ENCODE results near the gene POLA1.
A peak's percentile ranks its signal among the peaks of the same experiment; 100 is the strongest.

The POLA1 gene

DNA sequence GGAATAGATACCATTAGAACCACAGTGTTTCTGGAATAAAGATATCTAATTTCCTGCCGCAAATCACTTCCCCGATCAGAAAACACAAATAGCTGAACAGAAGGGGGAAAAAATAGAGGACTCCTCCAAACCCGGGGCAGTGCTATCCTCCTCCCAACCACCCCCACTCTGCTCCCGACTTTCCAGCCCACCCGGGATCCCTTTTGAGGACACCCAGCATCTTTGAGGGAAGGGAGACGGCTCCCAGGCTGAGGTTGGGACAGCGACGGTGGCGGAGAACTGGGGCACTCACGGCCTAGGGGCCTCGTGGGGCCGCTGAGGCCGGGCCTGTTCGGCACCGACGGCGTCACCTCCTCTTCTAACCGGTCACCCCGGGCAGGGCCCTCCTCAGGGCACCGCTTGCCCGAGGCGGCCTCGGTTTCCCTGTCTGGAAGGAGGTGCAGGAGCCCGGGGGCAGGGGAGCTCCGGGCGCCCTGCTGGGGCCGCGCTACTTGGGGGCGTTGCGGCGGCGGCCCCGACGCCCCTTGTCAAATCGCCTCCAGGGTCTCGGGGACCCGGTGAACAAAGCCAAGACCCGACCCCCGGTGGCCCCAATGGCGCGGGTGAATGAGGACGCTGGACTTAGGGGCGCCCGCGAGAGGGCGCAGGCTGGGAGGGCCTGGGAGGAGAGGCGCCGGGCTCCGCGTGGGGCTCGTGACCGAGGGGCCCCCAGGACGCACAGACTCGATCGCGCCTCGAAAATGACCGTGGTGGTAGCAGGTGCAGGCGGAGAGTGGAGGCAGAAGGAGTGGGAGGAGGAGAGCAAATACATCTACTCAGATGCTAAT, 329.0 kb downstream of the POLA1 start:
- Histone ChIP-seq H3K4me1 (ENCODE audit: control insufficient read depth, low read depth, low read length) (peaks cover 19% of the 10 kb centered on the region), H3K36me3 (ENCODE audit: control insufficient read depth, low read depth, low read length) (no peaks in the 10 kb centered on the region), H3K9me3 (ENCODE audit: control insufficient read depth, low read depth, low read length) (no peaks in the 10 kb centered on the region), H3K4me3 (ENCODE audit: low read length) (peak overlapping the region; percentile 33), H3K27me3 (ENCODE audit: control insufficient read depth, insufficient read depth, low read length) (peaks cover 82% of the 10 kb centered on the region), H3K27ac (ENCODE audit: low read length) (no peak overlapping the region), H3K9ac (ENCODE audit: low read length) (no peak overlapping the region)

DNA sequence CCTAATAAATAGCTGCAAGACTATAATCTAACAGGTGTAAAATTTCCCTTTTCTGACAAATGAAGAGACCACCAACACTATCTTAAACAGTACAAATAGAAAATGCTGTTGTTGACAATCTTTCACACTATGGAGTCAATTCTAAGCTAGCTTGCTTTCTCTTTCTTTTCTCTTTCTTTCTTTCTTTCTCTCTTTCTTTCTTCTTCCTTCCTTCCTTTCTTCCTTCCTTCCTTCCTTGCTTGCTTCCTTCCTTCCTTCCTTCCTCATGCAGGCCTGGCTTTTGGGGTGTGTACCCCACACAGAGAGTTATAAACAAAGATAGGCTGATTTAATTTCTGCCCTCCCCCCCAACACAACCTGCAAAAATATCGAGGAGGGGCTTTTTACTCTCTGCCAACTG, 330.2 kb downstream of the POLA1 start:
- H3K9ac ChIP-seq (ENCODE audit: low read length), result no peak overlapping the region
- no peaks in the 10 kb centered on the region for H3K36me3 ChIP-seq (ENCODE audit: control insufficient read depth, low read depth, low read length)
- H3K4me3 ChIP-seq (ENCODE audit: low read length), result no peak overlapping the region
- H3K27me3 ChIP-seq (ENCODE audit: control insufficient read depth, insufficient read depth, low read length), result peaks cover 70% of the 10 kb centered on the region
- H3K4me1 ChIP-seq (ENCODE audit: control insufficient read depth, low read depth, low read length), result peaks cover 16% of the 10 kb centered on the region
- no peaks in the 10 kb centered on the region for H3K9me3 ChIP-seq (ENCODE audit: control insufficient read depth, low read depth, low read length)
- no peak overlapping the region for H3K27ac ChIP-seq (ENCODE audit: low read length)

DNA sequence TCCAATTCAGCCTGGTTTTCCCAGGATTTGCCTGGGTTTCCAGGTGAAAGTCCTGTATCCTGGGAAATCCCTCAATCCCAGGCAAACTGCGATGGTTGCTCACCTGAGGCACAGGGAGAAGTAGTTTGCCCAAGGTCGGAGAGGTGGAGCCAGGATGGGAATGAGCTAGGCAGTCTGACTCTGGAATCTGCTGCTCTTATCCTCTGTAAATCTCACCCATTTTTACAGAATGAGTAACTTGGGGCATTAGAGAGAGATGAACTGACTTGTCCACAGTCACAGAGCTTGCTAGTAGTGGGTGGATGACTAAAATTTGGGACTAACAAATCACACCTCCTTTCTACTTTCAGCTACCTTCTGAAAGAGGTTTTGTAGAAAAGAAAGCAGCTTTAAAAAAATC, 331.9 kb downstream of the POLA1 start:
- H3K4me3 ChIP-seq (ENCODE audit: low read length), result no peak overlapping the region
- H3K27ac ChIP-seq (ENCODE audit: low read length), result no peak overlapping the region
- peaks cover 53% of the 10 kb centered on the region for H3K27me3 ChIP-seq (ENCODE audit: control insufficient read depth, insufficient read depth, low read length)
- peaks cover 7% of the 10 kb centered on the region for H3K4me1 ChIP-seq (ENCODE audit: control insufficient read depth, low read depth, low read length)
- H3K9me3 ChIP-seq (ENCODE audit: control insufficient read depth, low read depth, low read length), result no peaks in the 10 kb centered on the region
- H3K36me3 ChIP-seq (ENCODE audit: control insufficient read depth, low read depth, low read length), result no peaks in the 10 kb centered on the region
- H3K9ac ChIP-seq (ENCODE audit: low read length), result no peak overlapping the region

DNA sequence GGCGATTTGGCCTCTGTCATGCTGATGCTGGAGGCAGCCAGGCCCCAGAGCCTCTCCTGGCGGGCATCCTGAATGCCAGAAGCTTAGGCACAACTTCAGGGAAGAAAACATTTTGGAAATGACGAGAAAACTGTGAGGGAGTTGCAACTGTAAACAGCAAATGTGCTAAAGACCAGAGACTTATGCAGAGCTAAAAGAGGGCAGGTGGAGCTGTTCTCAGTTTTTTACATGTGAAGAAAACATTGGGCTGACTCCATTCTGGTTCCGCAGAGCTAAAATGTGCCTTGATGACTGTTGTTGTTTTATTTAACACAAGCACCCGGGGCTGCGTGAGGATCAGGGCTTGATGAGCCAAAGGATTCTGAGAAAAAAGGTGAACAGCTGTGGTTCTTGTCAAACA, 332.9 kb downstream of the POLA1 start:
- Histone ChIP-seq H3K27me3 (ENCODE audit: control insufficient read depth, insufficient read depth, low read length) (peaks cover 43% of the 10 kb centered on the region), H3K9ac (ENCODE audit: low read length) (no peak overlapping the region), H3K27ac (ENCODE audit: low read length) (no peak overlapping the region), H3K4me1 (ENCODE audit: control insufficient read depth, low read depth, low read length) (peaks cover 4% of the 10 kb centered on the region), H3K36me3 (ENCODE audit: control insufficient read depth, low read depth, low read length) (no peaks in the 10 kb centered on the region), H3K4me3 (ENCODE audit: low read length) (no peak overlapping the region), H3K9me3 (ENCODE audit: control insufficient read depth, low read depth, low read length) (no peaks in the 10 kb centered on the region)

DNA sequence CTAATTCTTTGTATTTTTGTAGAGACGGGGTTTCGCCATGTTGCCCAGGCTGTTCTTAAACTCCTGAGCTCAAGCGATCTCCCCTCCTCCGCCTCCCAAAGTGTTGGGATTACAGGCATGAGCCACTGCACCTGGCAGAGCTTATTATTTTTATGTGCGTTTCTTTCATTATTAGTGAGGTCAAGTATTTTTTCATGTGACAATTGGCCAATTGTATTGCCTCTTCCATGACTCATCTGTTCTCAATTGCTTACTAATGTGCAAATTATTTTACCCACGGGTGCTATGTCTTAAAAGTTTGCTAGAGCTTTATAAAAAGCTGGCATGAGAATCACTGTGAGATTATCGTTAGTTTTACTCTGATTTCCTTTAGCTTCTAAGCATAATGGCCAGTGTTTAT, 335.0 kb downstream of the POLA1 start:
- Histone ChIP-seq H3K36me3 (ENCODE audit: control insufficient read depth, low read depth, low read length) (no peaks in the 10 kb centered on the region), H3K4me1 (ENCODE audit: control insufficient read depth, low read depth, low read length) (no peaks in the 10 kb centered on the region), H3K27ac (ENCODE audit: low read length) (no peak overlapping the region), H3K4me3 (ENCODE audit: low read length) (no peak overlapping the region), H3K27me3 (ENCODE audit: control insufficient read depth, insufficient read depth, low read length) (peaks cover 22% of the 10 kb centered on the region), H3K9me3 (ENCODE audit: control insufficient read depth, low read depth, low read length) (no peaks in the 10 kb centered on the region), H3K9ac (ENCODE audit: low read length) (no peak overlapping the region)

DNA sequence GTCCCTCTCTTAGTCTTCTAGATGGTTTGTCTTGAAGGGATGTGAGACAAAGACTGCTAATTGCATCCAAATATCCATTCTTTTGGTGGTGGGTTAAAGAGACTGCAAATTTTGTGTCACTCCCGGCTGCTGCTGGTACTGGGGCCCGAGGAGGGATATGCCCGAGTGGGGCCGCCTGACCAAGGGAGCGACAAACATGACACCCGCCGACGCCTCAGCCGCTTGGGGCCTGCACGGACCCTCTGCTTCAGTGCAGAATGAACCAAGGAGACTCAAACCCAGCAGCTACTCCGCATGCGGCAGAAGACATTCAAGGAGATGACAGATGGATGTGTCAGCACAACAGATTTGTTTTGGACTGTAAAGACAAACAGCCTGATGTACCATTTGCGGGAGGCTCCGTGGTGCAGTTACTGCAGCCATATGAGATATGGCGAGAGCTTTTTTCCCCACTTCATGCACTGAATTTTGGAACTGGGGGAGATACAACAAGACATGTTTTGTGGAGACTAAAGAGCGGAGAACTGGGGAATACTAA, 335.6 kb downstream of the POLA1 start:
- no peak overlapping the region for H3K27ac ChIP-seq (ENCODE audit: low read length)

DNA sequence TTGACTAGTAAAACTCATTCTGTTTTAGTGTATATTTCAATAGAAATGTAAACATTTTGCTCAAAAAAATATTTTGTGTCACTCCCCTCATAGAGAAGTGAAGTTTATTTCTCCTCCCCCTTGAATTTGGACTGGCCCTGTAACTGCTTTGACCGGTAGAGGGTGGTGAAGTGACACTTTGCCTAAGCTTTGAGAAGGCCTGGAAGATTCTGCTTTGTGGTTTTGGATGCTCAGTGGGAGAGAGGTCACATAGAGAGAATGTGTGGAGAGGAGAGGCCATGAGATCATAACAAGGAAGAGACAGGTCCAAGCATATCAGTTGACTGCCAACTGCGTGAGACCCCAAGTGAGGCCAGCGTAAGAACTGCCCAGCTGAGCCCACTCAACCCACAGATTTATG, 341.2 kb downstream of the POLA1 start:
- no peaks in the 10 kb centered on the region for H3K36me3 ChIP-seq (ENCODE audit: control insufficient read depth, low read depth, low read length)
- H3K9me3 ChIP-seq (ENCODE audit: control insufficient read depth, low read depth, low read length), result no peaks in the 10 kb centered on the region
- no peaks in the 10 kb centered on the region for H3K4me1 ChIP-seq (ENCODE audit: control insufficient read depth, low read depth, low read length)
- no peaks in the 10 kb centered on the region for H3K27me3 ChIP-seq (ENCODE audit: control insufficient read depth, insufficient read depth, low read length)
- no peak overlapping the region for H3K9ac ChIP-seq (ENCODE audit: low read length)
- no peak overlapping the region for H3K27ac ChIP-seq (ENCODE audit: low read length)
- H3K4me3 ChIP-seq (ENCODE audit: low read length), result no peak overlapping the region

More for the DNA sequence above, 335.6 kb downstream of the POLA1 start:
- H3K9me3 ChIP-seq (ENCODE audit: control insufficient read depth, low read depth, low read length), result no peaks in the 10 kb centered on the region
- no peak overlapping the region for H3K9ac ChIP-seq (ENCODE audit: low read length)
- no peak overlapping the region for H3K4me3 ChIP-seq (ENCODE audit: low read length)
- H3K4me1 ChIP-seq (ENCODE audit: control insufficient read depth, low read depth, low read length), result no peaks in the 10 kb centered on the region
- H3K27me3 ChIP-seq (ENCODE audit: control insufficient read depth, insufficient read depth, low read length), result peaks cover 15% of the 10 kb centered on the region
- H3K36me3 ChIP-seq (ENCODE audit: control insufficient read depth, low read depth, low read length), result no peaks in the 10 kb centered on the region

DNA sequence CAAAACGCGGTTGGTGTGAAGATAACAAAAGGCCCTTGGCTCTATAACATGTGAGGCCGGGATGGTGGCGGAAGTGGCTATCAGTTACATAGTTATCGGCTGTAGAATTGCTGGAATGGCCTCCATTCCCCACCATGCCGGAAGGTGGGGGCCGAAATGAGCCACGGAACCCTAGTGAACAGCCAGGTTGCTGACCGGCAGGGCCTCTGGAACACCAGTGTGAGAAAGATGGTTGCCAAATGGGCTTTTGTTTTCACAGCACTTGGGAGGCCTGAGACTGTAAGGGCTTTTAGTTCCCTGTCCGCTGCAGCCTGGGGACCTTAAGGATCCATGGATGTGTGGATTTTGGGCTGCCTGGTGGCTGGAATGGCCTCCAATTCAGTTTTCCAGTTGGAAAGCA, 345.3 kb downstream of the POLA1 start:
- Histone ChIP-seq H3K4me1 (ENCODE audit: control insufficient read depth, low read depth, low read length) (no peaks in the 10 kb centered on the region), H3K36me3 (ENCODE audit: control insufficient read depth, low read depth, low read length) (no peaks in the 10 kb centered on the region), H3K27me3 (ENCODE audit: control insufficient read depth, insufficient read depth, low read length) (no peaks in the 10 kb centered on the region), H3K27ac (ENCODE audit: low read length) (no peak overlapping the region), H3K4me3 (ENCODE audit: low read length) (no peak overlapping the region), H3K9me3 (ENCODE audit: control insufficient read depth, low read depth, low read length) (no peaks in the 10 kb centered on the region), H3K9ac (ENCODE audit: low read length) (no peak overlapping the region)

DNA sequence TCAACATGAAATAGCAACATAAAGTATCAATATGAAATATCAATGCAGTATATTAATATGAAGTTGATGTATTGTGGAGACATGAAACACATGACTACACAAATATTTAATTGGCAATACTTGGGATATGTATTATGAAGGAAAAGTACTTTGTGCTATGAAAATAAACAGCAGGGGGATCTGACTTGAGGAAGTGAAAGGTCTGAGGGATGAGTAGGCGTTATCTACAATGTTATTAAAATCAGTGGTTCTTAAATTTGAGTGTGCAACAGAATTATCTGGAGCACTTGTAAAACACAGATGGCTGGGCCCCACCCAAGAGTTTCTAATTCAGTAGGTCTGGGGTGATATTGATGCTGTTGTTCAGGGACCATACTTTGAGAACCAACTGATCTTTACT, 349.5 kb downstream of the POLA1 start:
- no peaks in the 10 kb centered on the region for H3K9me3 ChIP-seq (ENCODE audit: control insufficient read depth, low read depth, low read length)
- no peaks in the 10 kb centered on the region for H3K27me3 ChIP-seq (ENCODE audit: control insufficient read depth, insufficient read depth, low read length)
- H3K4me3 ChIP-seq (ENCODE audit: low read length), result no peak overlapping the region
- no peaks in the 10 kb centered on the region for H3K36me3 ChIP-seq (ENCODE audit: control insufficient read depth, low read depth, low read length)
- no peak overlapping the region for H3K9ac ChIP-seq (ENCODE audit: low read length)
- no peak overlapping the region for H3K27ac ChIP-seq (ENCODE audit: low read length)
- H3K4me1 ChIP-seq (ENCODE audit: control insufficient read depth, low read depth, low read length), result peaks cover 8% of the 10 kb centered on the region

All from iPS-18a (cell line).